ENCODE measurements around the gene IGSF23. TPM values are rescaled to one million over a fixed set of nuclear protein-coding genes. Genes with fewer than 3 reads are reported as not detected.

The IGSF23 gene
- total and polyA plus RNA-seq, 2 donors (not counting 1 experiment from before 2014, with no cell fraction given) = not detected

- ATAC-seq (ENCODE audit: low read depth) (peak; percentile 26), DNase-seq (no peak)
- peak overlapping the region; percentile 46 for H3K4me2 ChIP-seq (replicated peaks; ENCODE audit: low read depth, low read length, poor library complexity, severe bottlenecking)
- intact Hi-C loops (cut with micrococcal nuclease) = loop anchor here (5.0 kb wide), 1 partner anchor 37 kb away; no protein-coding TSS in a partner anchor
- Mint-ChIP-seq H3K4me3 (peak overlapping the region; percentile 41), H3K27me3 (peaks cover 22% of the 10 kb centered on the region), H3K4me1 (peaks cover 18% of the 10 kb centered on the region), H3K27ac (peak overlapping the region; percentile 8), H3K9me3 (ENCODE audit: insufficient read depth) (no peaks in the 10 kb centered on the region)
- H3K27me3 ChIP-seq (replicated peaks in 1 of 4; ENCODE audit: control extremely low read depth in 1 of 4, control insufficient read depth in 3 of 4, insufficient read depth in 4 of 4, low read length in 3 of 4) = peaks cover 0 to 11% (median 0%) of the 10 kb centered on the region in 4 experiments
- no peak for TF ChIP-seq EZH2 (IDR thresholded peaks at IDR 0.05; ENCODE audit: borderline replicate concordance, insufficient read depth, low read depth, low read length, poor library complexity, severe bottlenecking)
- TF ChIP-seq CTCF (IDR thresholded peaks at IDR 0.05) = no peak
- H3K36me3 ChIP-seq (replicated peaks in 1 of 2; ENCODE audit: control extremely low read depth in 1 of 2, control insufficient read depth in 1 of 2, extremely low read depth in 1 of 2, insufficient read depth in 2 of 2, low read length in 1 of 2) = no peaks in the 10 kb centered on the region
- H3K27ac ChIP-seq (ENCODE audit: low read length in 2 of 2) = no peak overlapping the region
- ChIA-PET POLR2A (interaction anchor here (0.7 kb wide), 1 partner anchor 38 kb away, joined by 8 read pairs; no protein-coding TSS in a partner anchor), CTCF (interaction anchor here (1.2 kb wide), 1 partner anchor 85 kb away, joined by 4 read pairs; no protein-coding TSS in a partner anchor)
- H3K4me1 ChIP-seq (ENCODE audit: control insufficient read depth in 2 of 2, insufficient read depth in 2 of 2, low read length in 2 of 2) = peaks cover 8 to 25% of the 10 kb centered on the region in 2 donors
- H3K79me2 ChIP-seq (ENCODE audit: control insufficient read depth, insufficient read depth, low read length) = no peaks in the 10 kb centered on the region
- no peaks in the 10 kb centered on the region for H3K9me3 ChIP-seq (ENCODE audit: control extremely low read depth in 1 of 3, control insufficient read depth in 2 of 3, insufficient read depth in 1 of 3, low read length in 2 of 3)
- no peak overlapping the region for H3K4me3 ChIP-seq (ENCODE audit: control extremely low read depth in 1 of 5, extremely low read depth in 1 of 5, insufficient read depth in 1 of 5, low read depth in 2 of 5, low read length in 4 of 5)
- H2AFZ ChIP-seq (ENCODE audit: insufficient read depth, low read depth, low read length, poor library complexity, severe bottlenecking) = no peak overlapping the region
- H3K9ac ChIP-seq (ENCODE audit: low read length) = no peak overlapping the region
- H4K20me1 ChIP-seq (ENCODE audit: control insufficient read depth, insufficient read depth, low read length, poor library complexity, severe bottlenecking) = no peaks in the 10 kb centered on the region
- WGBS (ENCODE audit: insufficient coverage) = 38% methylated on average over 13 of the region's 25 CpGs
Measured at GRCh38 chr19:44684892-44685863, 71.8 kb downstream of the IGSF23 start.

Measured in B cell (primary cell).